GM12892 (cell line): ENCODE results near the gene MAP2K1.

Experiments
- POLR2A ChIP-seq: IDR thresholded peaks from 2 replicates; pipeline ENCODE4 v1.6.1; 2011; ENCODE audit warnings: low read depth, low read length, control low read depth
- POLR2AphosphoS5 ChIP-seq: IDR thresholded peaks from 2 replicates; pipeline ENCODE4 v1.6.1; 2011; ENCODE audit warnings: low read depth, low read length, control low read depth
- TAF1 ChIP-seq: IDR thresholded peaks from 2 replicates; pipeline ENCODE4 v1.6.1; 2011; ENCODE audit warnings: low read depth, mild to moderate bottlenecking, control low read depth, low read length, borderline replicate concordance

DNA sequence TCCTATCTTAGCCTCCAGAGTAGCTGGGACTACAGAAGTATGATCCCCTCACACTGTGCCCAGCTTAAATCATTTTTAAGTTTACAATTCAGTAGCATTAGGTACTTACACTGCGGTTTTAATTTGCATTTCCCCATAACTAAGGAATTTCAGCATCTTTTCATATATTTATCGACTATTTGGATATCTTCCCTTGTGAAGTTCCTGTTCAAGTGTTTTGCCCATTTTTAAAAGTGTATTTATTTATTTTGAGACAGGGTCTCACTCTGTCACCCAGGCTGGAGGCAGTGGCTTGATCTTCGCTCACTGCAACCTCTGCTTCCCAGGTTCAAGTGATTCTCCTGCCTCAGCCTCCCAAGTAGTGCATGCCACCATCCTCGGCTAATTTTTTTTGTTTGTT is 12.5 kb upstream of the MAP2K1 start:
- no peak for TF ChIP-seq POLR2A
- TF ChIP-seq POLR2AphosphoS5, result no peak
- no peak for TF ChIP-seq TAF1
